ENCODE results near the gene PYGO1.

PYGO1 gene

GRCh38 chr15:55535436-55535835, 52.7 kb downstream of the PYGO1 start:
- TF ChIP-seq CSRNP3 (CRISPR knock-in tag; IDR thresholded peaks at IDR 0.05) (no peak), CSDC2 (CRISPR knock-in tag; IDR thresholded peaks at IDR 0.05) (no peak), TCF4 (CRISPR knock-in tag; IDR thresholded peaks at IDR 0.05; ENCODE audit: borderline replicate concordance) (no peak), ESRRG (CRISPR knock-in tag; IDR thresholded peaks at IDR 0.05) (no peak), ZNF565 (CRISPR knock-in tag; conservative IDR thresholded peaks at IDR 0.05; ENCODE audit: low read depth) (no peak), CREB5 (CRISPR knock-in tag; IDR thresholded peaks at IDR 0.05; ENCODE audit: low read depth) (no peak), ZNF8 (CRISPR knock-in tag; IDR thresholded peaks at IDR 0.05) (no peak), ISL1 (CRISPR knock-in tag; IDR thresholded peaks at IDR 0.05) (no peak), ZFP3 (CRISPR knock-in tag; IDR thresholded peaks at IDR 0.05) (no peak), POU6F1 (CRISPR knock-in tag; IDR thresholded peaks at IDR 0.05; ENCODE audit: borderline replicate concordance, low read depth) (no peak), OSR1 (CRISPR knock-in tag; IDR thresholded peaks at IDR 0.05) (no peak), ARNTL (CRISPR knock-in tag; IDR thresholded peaks at IDR 0.05; ENCODE audit: borderline replicate concordance, low read depth) (no peak), GLIS3 (CRISPR knock-in tag; IDR thresholded peaks at IDR 0.05) (no peak), BACH2 (CRISPR knock-in tag; IDR thresholded peaks at IDR 0.05; ENCODE audit: borderline replicate concordance) (no peak), ZFP30 (CRISPR knock-in tag; IDR thresholded peaks at IDR 0.05) (no peak)
- ATAC-seq, result no peak

GRCh38 chr15:55532944-55533343, 55.2 kb downstream of the PYGO1 start:
- ATAC-seq, result no peak
- TF ChIP-seq ZFP30 (CRISPR knock-in tag; IDR thresholded peaks at IDR 0.05), result no peak
- no peak for TF ChIP-seq ZNF8 (CRISPR knock-in tag; IDR thresholded peaks at IDR 0.05)
- no peak for TF ChIP-seq POU6F1 (CRISPR knock-in tag; IDR thresholded peaks at IDR 0.05; ENCODE audit: borderline replicate concordance, low read depth)

GRCh38 chr15:55530861-55531313, 57.3 kb downstream of the PYGO1 start:
- no peak for ATAC-seq
- TF ChIP-seq GLIS3 (CRISPR knock-in tag; IDR thresholded peaks at IDR 0.05) (no peak), TCF4 (CRISPR knock-in tag; IDR thresholded peaks at IDR 0.05; ENCODE audit: borderline replicate concordance) (peak; percentile 58; the same call in 1 of the 2 replicates), ISL1 (CRISPR knock-in tag; IDR thresholded peaks at IDR 0.05) (peak; percentile 43), PATZ1 (CRISPR knock-in tag; IDR thresholded peaks at IDR 0.05; ENCODE audit: borderline replicate concordance) (no peak), OSR1 (CRISPR knock-in tag; IDR thresholded peaks at IDR 0.05) (no peak), ZC3H10 (CRISPR knock-in tag; IDR thresholded peaks at IDR 0.05) (no peak), ZFP3 (CRISPR knock-in tag; IDR thresholded peaks at IDR 0.05) (no peak)

GRCh38 chr15:55528812-55529211, 59.3 kb downstream of the PYGO1 start:
- ATAC-seq, result no peak
- TF ChIP-seq ESRRG (CRISPR knock-in tag; IDR thresholded peaks at IDR 0.05) (no peak), PATZ1 (CRISPR knock-in tag; IDR thresholded peaks at IDR 0.05; ENCODE audit: borderline replicate concordance) (no peak), SNAI2 (CRISPR knock-in tag; IDR thresholded peaks at IDR 0.05) (no peak), CSRNP3 (CRISPR knock-in tag; IDR thresholded peaks at IDR 0.05) (no peak), PPARA (CRISPR knock-in tag; IDR thresholded peaks at IDR 0.05; ENCODE audit: borderline replicate concordance) (no peak), POU6F1 (CRISPR knock-in tag; IDR thresholded peaks at IDR 0.05; ENCODE audit: borderline replicate concordance, low read depth) (no peak), RARB (CRISPR knock-in tag; IDR thresholded peaks at IDR 0.05) (no peak), CREB5 (CRISPR knock-in tag; IDR thresholded peaks at IDR 0.05; ENCODE audit: low read depth) (no peak), ZNF70 (CRISPR knock-in tag; IDR thresholded peaks at IDR 0.05) (no peak), ZC3H10 (CRISPR knock-in tag; IDR thresholded peaks at IDR 0.05) (no peak)
